Brain microvascular endothelial cell (primary cell): ENCODE measurements around the gene SH3GL2.

Experiments
- DNase-seq: peaks from one replicate; pipeline ENCODE4 v3.0.0-alpha.2; 2020
- H3K27ac ChIP-seq: fragments of 250-450 bp; sonication (Bioruptor Pico); 2 replicates; pipeline ENCODE4 v1.5.1; 2020; ENCODE audit warnings: mild to moderate bottlenecking, moderate library complexity
- H3K27me3 ChIP-seq: fragments of 250-450 bp; sonication (Bioruptor Pico); replicated peaks from 2 replicates; pipeline ENCODE4 v1.5.1; 2020; ENCODE audit warnings: mild to moderate bottlenecking
- H3K36me3 ChIP-seq: fragments of 250-450 bp; sonication (Bioruptor Pico); replicated peaks from 2 replicates; pipeline ENCODE4 v1.5.1; 2020; ENCODE audit warnings: mild to moderate bottlenecking
- H3K4me3 ChIP-seq: 2 replicates; pipeline ENCODE4 v1.5.1; 2011; ENCODE audit warnings: low read depth, mild to moderate bottlenecking, control low read depth, low read length, moderate library complexity
- CTCF ChIP-seq: IDR thresholded peaks from 2 replicates; pipeline ENCODE4 v1.5.1; 2011; ENCODE audit warnings: low read depth, mild to moderate bottlenecking, moderate library complexity, low read length, control low read depth, inconsistent platforms; ENCODE audit errors: missing control alignments
- in situ Hi-C: cut with HindIII; loops from 2 replicates; pipeline ENCODE4 v1.10.0; 2017; ENCODE audit warnings: low sequenced_read_pairs, low pct_ligation_motif_present

The SH3GL2 gene

DNA sequence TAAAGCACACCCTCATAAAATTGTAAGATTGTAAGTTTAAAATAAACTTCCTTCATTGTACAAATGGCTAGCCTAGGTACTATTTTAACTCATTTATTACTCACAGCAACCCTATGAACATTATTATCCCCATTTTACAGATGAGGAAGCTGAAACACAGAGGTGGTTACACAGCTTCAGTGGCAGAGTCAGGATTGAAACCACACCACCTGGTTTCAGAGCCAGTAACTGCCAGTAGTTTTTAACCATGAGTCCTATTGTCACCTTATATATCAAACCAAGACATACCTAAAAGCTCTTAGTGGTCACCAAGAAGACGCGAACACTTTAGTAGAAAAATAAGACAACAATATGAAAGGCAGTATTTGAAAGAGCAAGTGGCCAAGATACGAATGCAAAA, 16.1 kb downstream of the SH3GL2 start:
- H3K36me3 ChIP-seq, result no peaks in the 10 kb centered on the region
- in situ Hi-C loops, result loop anchor here (25.0 kb wide), 1 partner anchor 192 kb away; no protein-coding TSS in a partner anchor
- DNase-seq, result no peak
- H3K27ac ChIP-seq, result no peak overlapping the region
- H3K4me3 ChIP-seq, result no peak overlapping the region
- TF ChIP-seq CTCF, result no peak
- no peaks in the 10 kb centered on the region for H3K27me3 ChIP-seq

GRCh38 chr9:17597977-17598376, 19.1 kb downstream of the SH3GL2 start:
- in situ Hi-C loops, result loop anchor here (25.0 kb wide), 1 partner anchor 189 kb away; no protein-coding TSS in a partner anchor
- Histone ChIP-seq H3K36me3 (no peaks in the 10 kb centered on the region), H3K27me3 (no peaks in the 10 kb centered on the region), H3K4me3 (no peak overlapping the region), H3K27ac (no peak overlapping the region)
- DNase-seq, result no peak
- no peak for TF ChIP-seq CTCF

- no peak for TF ChIP-seq CTCF
- Histone ChIP-seq H3K27ac (no peak overlapping the region), H3K4me3 (no peak overlapping the region), H3K36me3 (no peaks in the 10 kb centered on the region), H3K27me3 (no peaks in the 10 kb centered on the region)
- no peak for DNase-seq
- in situ Hi-C loops, result no loop called here
Observed at GRCh38 chr9:17600962-17601593, 22.2 kb downstream of the SH3GL2 start.

DNA sequence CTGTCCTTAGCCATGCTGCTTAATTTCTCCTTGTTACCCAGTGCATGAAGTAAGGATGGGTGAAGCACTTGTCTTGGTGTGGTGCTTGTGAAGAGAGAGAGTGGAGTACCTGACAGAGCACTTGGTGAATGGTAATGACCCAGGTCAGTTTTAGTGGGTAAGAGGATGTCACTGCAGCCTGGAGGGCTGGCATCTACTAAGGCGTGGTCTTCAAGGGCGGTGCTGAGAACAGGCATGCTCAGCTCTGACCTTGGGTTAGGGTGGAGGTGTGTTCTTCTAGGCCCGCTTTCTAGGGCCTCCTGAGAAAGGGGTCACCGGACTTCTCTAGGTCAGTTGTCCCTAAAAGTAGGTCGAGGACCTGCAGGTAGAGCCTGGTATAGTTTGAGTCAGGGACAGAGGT, 25.7 kb downstream of the SH3GL2 start:
- Histone ChIP-seq H3K27ac (no peak overlapping the region), H3K27me3 (no peaks in the 10 kb centered on the region), H3K36me3 (no peaks in the 10 kb centered on the region), H3K4me3 (no peak overlapping the region)
- no peak for TF ChIP-seq CTCF
- in situ Hi-C loops, result no loop called here
- no peak for DNase-seq

GRCh38 chr9:17609312-17610005, 30.6 kb downstream of the SH3GL2 start:
- TF ChIP-seq CTCF, result no peak
- no peak overlapping the region for H3K4me3 ChIP-seq
- DNase-seq, result no peak
- H3K27ac ChIP-seq, result no peak overlapping the region
- in situ Hi-C loops, result no loop called here
- H3K36me3 ChIP-seq, result no peaks in the 10 kb centered on the region
- H3K27me3 ChIP-seq, result no peaks in the 10 kb centered on the region
